OCI-LY1 (cell line): ENCODE results near the gene ANKIB1.

Experiments used
- CTCF ChIP-seq: fragments of 200-600 bp; sonication (generic), shearing (Covaris generic); IDR thresholded peaks from 2 replicates; pipeline ENCODE4 v1.5.1; 2017; ENCODE audit warnings: mild to moderate bottlenecking, antibody characterized with exemption, low read length, moderate library complexity, mixed read lengths
- EZH2 ChIP-seq: fragments of 200-600 bp; sonication (generic), shearing (Covaris generic); IDR thresholded peaks from 2 replicates; pipeline ENCODE4 v1.8.0; 2017; ENCODE audit warnings: borderline replicate concordance, mixed run types, mild to moderate bottlenecking, antibody characterized with exemption, low read length, moderate library complexity, mixed read lengths

- TF ChIP-seq CTCF (no peak), EZH2 (no peak)
These were observed 30.7 kb downstream of the ANKIB1 start for GRCh38 chr7:92276460-92276864.
